Activated gamma-delta T cell treated with anti-CD3 and anti-CD28 coated beads, Interleukin-2, amount 50 U/mL, for 16 hours (primary cell): ENCODE data around the gene MYO18A.

Experiments used
- DNase-seq: peaks from one replicate; pipeline ENCODE4 v3.0.0-alpha.2; 2020; ENCODE audit warnings: low read depth

The MYO18A gene

GRCh38 chr17:29124135-29124924, 55.9 kb downstream of the MYO18A start:
- DNase-seq, result no peak

- no peak for DNase-seq
These were observed 57.1 kb downstream of the MYO18A start for GRCh38 chr17:29123111-29123510.

DNA sequence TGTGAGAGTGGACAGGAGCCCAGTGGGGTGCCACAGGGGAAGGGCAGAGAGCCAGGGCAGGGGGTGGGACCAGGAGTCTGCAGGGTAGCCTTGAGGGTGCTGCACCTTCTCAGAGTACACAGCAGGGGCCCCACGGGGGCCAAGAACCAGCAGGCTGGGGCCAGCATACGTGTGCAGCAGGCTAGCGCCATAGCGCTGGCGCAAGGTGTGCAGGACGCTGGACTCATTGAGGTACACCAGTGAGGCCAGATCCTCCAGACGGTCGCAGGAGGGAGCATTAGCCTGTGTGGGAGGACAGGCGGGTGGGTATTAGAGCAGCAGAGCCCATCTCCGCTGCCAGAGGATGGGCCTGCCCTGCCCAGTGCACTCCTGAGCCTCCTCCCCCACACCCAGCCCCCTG, 58.8 kb downstream of the MYO18A start:
- no peak for DNase-seq

DNA sequence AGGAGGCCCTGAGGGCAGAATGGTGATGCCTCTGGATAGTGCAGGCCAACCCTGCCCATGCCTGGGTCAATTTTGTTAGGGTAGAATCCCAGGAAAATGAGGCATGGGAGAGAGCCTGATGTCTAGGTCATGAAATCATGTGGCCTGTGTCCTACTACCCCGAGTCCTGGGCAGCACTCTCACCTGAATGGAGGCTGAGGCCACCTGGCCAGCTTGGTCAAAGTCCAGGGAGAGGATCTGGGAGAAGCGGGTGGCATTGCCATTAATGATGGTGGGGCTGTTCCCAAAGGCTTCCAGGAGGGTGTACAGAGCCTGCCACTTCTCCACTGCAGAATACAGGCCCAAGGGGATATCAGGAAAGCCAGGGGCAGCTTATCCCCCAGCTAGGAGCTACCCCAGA, 59.8 kb downstream of the MYO18A start:
- no peak for DNase-seq

- no peak for DNase-seq
These were observed 60.9 kb downstream of the MYO18A start for GRCh38 chr17:29119265-29119664.

DNA sequence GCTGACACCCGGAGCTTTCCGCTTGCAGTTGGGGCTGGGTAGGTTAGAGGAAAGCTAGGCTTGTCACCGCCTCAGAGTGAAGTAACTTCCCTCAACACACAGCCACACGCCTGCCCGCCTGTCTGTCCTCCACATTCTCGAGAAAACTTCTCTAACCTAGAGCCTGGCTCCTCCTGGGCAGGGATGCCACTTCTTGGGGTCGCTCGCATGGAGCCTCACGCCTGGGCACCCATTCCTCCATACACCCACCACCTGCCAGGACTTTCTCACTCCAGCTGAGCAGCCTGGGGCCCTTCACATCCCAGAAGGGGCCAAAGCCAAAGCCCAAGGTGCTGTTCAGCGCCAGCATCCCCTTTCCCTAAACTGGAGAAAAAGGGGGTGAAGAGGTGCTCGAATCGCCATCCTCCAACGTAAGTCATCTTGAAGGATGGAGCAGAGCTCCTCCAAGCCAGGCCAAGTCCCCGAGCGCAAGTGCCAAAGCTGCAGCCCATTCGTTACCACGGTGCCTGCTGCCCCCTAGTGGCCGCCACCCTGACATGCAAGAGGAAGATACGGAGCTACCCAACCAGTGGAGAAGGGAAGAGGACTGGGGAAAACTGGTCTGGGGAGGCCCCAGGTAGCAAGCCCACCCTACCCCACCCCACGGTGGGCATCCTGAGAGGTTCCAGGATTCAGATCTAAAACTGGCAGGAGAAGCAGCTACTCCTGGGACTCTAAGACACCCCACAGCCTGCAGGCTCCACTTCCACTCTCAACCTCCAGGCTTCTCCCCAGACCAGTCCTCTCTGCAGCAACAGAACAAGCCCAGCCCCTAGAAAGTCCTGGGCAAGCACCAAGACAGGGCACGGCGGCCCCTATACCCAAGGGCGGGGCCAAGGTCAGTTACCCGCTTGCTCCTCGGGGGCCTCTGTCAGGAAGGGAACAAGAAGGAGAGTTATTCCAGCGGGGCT, 63.1 kb downstream of the MYO18A start:
- DNase-seq, result peak; percentile 69

GRCh38 chr17:29115961-29116803, 64.0 kb downstream of the MYO18A start:
- no peak for DNase-seq

- DNase-seq, result no peak
These were observed 64.8 kb downstream of the MYO18A start for GRCh38 chr17:29115435-29115834.

DNA sequence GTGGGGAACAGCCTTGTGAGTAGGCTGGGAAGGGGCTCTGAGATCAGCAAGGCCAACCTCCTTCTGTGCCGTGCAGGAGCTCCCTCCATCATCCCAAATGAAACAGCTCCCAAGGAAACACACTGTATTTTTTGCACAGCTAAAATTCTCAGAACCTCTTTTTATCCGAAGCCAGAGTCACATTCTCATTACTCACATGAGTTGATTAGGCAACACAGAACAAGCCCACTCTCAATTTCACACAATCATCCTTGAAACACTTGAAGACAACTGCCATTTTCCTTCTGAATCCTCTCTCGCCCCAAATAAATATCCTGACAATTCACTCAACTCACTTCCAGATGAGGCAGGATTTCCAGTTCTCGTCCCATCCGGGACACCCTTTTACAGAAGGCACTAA, 66.1 kb downstream of the MYO18A start:
- no peak for DNase-seq

GRCh38 chr17:29113334-29113733, 66.9 kb downstream of the MYO18A start:
- no peak for DNase-seq

DNA sequence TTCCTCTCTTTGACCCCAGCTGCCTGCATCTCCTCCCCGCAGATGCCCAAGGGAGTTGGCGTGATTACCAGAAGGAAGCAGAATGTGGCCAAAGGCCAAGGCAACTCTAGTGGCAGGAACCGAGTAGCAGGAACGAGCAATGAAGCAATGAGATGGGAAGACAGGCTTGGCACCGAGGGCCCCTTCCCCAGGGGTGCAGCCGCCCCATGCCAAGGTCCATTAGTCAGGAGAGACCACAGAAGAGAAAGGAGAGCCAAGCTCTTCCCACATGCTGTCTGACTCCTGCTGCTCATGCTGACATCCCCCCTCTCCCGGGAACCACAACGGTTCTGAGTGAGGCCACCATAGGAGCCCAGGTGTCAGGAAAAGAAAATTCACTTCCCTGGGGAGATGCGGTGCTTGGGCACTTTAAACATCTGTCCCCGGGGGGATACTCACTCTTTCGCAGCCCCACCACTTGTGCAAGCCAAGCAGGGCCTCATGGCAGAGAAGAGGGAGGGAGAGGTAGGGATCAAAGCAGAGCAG, 67.4 kb downstream of the MYO18A start:
- DNase-seq, result no peak

GRCh38 chr17:29111816-29112499, 68.2 kb downstream of the MYO18A start:
- DNase-seq, result peak; percentile 46

- DNase-seq, result no peak
These were observed 69.8 kb downstream of the MYO18A start for GRCh38 chr17:29110372-29110757.

- DNase-seq, result no peak
These were observed 70.5 kb downstream of the MYO18A start for GRCh38 chr17:29109477-29110371.

DNA sequence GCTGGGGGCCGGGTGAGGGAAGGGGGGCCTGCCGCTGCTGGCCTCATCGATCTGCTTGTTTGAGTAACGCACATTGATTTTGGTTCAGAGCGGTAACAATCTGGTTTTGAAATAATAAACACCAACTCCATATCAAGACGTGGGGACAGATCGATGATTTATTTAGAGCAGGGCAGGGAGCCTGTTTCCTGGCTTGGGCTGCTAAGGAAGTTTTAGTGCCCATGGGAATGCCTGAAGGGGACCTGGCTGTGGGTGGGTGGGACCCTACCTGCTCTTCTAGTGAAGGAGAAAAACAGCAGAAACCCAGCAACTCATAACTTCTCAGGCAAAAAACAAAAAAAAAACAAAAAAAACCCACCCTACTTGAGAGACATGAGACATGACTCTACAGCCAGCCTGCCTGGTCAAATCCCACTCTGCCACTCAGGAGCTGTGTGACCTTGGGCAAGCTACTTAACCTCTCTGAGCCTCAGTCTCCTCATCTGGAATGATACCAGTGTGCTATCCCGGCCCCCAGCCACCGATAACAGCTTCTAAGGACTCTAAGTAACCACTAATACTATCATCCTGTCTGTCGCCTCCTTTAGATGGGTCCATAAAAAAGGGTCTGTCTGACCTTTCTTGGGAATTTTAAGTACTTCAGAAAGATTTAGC, 71.2 kb downstream of the MYO18A start:
- DNase-seq, result no peak

GRCh38 chr17:29107933-29108822, 72.0 kb downstream of the MYO18A start:
- no peak for DNase-seq

DNA sequence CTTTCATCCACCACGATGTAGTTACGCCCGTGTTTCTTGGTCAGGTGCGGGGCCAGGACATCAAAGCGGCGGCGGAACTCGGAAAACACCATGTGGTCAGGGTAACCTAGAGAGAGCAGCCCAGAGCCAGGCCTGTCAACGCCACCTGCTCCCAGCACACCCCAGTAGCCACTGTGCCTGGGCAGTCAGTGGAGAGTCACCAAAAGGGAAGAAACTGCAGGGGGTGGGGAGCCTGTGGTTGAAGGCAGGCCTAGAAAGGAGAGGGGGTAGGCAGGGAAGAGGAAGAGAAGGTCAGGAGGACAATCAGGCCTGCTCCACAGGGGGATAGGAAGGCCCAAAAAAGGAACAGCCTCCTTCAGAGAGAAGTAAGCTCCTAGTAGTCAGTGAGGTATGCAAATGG, 73.1 kb downstream of the MYO18A start:
- DNase-seq, result no peak

DNA sequence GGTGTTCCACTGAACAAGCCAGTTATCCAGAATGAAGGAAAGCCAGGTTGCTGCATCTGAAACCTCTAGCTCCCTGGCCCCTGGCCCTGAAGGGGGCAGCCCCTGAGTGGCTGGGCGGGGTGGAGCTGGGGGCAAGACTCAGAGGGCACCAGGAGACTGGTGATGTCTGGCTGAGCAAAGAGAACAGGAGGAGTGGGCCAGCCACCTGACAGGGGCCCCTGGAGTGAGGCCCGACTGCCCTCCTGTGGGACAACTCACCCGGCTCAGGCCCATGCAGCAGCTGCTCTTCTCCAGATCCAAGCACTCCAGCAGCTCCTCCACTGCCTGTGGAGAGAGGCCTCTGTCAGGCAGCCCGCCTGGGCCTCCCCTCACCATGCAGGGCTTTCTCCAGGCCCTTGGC, 76.9 kb downstream of the MYO18A start:
- no peak for DNase-seq

GRCh38 chr17:29102741-29103181, 77.4 kb downstream of the MYO18A start:
- DNase-seq, result no peak
